Non-pigmented ciliary epithelial cell (primary cell): ENCODE measurements around the gene ZKSCAN5.
"Not testable (repeated sequence)": the region's sequence is repeated elsewhere in the genome, so short reads cannot be mapped to it uniquely, and the experiment has no call there.

Experiments
- DNase-seq: peaks from one replicate; pipeline ENCODE4 v3.0.0-alpha.2; 2010; ENCODE audit warnings: low read depth

The ZKSCAN5 gene

GRCh38 chr7:99497766-99498545 is 6.5 kb upstream of the ZKSCAN5 start:
- DNase-seq, result no peak

DNA sequence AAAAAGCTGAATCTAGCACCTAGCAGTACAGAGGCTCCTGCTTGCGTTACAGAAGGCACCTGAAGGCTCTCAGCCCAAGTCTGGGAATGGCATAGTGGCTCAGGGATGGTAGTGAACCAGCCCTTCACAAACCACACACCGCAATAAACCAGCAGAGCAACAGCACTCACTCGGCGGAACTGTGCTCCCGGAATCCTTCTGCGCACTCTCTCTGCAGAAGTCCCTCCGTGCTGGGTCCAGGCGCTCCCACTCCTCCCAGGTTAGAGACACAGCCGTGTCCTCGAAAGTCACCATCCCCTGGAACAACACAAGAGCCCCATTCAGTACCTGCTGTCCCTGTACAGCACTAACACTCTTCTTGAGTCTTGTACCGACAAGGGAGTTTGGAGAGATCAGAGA is 5.9 kb upstream of the ZKSCAN5 start:
- DNase-seq, result no peak

DNA sequence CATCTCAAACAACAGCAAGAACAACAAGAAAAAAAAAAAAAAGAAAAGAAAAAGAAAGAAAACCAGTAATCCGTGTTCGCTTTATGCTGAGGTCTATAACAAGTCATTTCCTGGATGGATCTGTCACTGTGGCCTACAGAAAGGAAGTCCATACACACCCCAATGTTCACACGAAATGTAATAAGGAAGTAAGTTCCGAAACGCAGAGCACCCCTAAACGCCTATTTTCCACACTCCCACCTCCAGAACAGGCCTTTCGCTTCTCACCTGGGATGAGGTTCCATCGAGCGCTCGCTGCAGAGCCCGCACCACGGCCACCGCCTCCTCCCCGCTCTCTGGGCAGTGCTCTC is 5.1 kb upstream of the ZKSCAN5 start:
- no peak for DNase-seq

- DNase-seq, result peak; percentile 50
Observed at GRCh38 chr7:99499721-99500636, 4.5 kb upstream of the ZKSCAN5 start, which contains the start of gene ZNF394. Gene ZNF394, minus strand, starts transcription at chr7:99500281. Its CDS starts 188 bp downstream, at chr7:99500093.

- DNase-seq, result no peak
Observed at GRCh38 chr7:99500637-99501009, 3.8 kb upstream of the ZKSCAN5 start.

- DNase-seq, result not testable (repeated sequence)
Observed at GRCh38 chr7:99501236-99501635, 3.2 kb upstream of the ZKSCAN5 start.

DNA sequence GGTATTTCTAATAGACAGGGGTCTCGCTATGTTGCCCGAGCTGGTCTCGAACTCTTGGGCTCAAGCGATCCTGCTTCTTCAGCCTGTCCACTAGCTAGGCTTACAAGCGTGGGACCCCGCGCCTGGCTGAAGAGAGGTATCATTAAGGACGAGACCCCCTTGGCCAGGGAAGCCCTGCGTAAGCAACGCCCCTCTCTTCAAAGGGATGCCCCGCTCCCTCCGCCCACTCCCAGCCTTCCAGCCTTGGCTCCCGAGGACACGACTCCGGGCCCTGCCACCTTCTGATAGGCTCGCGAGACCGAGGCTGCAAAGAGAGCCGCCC is 220 bp upstream of the ZKSCAN5 start:
- no peak for DNase-seq

- DNase-seq, result no peak
Observed at GRCh38 chr7:99505324-99505662, 831 bp downstream of the ZKSCAN5 start.

GRCh38 chr7:99514050-99514449 is 9.6 kb downstream of the ZKSCAN5 start:
- DNase-seq, result no peak

DNA sequence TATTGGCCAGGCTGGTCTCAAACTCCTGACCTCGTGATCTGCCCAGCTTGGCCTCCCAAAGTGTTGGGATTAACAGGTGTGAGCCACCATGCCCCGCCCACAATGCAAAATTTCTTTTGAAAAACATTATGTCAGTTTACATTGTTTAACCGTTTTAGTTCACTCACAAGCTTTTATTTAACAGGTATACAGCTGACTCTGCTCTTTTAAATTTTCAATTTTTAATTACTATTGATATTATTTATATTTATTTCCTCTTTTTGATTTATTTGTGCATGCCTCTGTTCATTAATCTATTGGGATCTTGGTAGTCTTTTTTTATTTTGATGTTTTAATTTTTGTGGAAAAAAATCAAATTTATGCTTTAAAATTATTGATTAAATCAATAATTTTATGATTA is 16.9 kb downstream of the ZKSCAN5 start:
- no peak for DNase-seq

GRCh38 chr7:99525713-99526440 is 21.4 kb downstream of the ZKSCAN5 start:
- no peak for DNase-seq

- no peak for DNase-seq
Observed at GRCh38 chr7:99531354-99531765, 26.9 kb downstream of the ZKSCAN5 start.

DNA sequence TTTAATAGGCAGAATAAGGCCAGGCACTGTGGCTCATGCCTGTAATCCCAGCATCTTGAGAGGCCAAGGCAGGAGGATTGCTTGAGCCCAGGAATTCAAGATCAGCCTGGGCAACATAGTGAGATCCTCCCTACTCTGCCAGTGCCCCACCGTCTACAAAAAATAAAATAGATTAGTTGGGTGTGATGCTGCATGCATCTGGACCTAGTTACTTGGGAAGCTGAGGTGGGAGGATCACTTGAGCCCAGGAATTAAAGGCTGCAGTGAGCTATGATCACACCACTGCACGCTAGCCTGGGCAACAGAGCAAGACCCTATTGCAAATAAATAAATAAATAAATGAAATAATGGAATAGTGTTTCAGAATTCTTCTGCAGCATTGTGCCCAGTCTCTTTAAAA is 31.2 kb downstream of the ZKSCAN5 start:
- DNase-seq, result no peak

- no peak for DNase-seq
Observed at GRCh38 chr7:99539213-99539811, 34.9 kb downstream of the ZKSCAN5 start.

- no peak for DNase-seq
Observed at GRCh38 chr7:99540542-99540941, 36.1 kb downstream of the ZKSCAN5 start.

- no peak for DNase-seq
Observed at GRCh38 chr7:99541212-99541611, 36.8 kb downstream of the ZKSCAN5 start.

- DNase-seq, result no peak
Observed at GRCh38 chr7:99543081-99543671, 38.7 kb downstream of the ZKSCAN5 start.

DNA sequence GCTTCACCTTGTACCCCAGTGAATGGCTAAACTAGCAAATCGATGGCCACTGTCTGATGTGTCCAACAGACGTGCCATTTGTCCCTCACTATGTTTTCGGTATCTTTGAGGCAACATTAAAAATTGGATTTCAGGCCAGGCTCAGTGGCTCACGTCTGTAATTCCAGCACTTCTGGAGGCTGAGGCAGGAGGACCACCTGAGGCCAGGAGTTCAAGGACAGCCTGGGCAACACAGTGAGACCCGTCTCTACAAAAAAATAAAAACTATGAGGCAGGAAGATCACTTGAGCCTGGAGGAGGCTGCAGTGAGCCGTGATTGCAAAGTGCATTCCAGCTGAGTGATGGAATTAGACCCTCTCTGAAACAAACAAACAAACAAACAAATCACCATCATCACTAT is 39.5 kb downstream of the ZKSCAN5 start:
- DNase-seq, result no peak

- not testable (repeated sequence) for DNase-seq
Observed at GRCh38 chr7:99545308-99545707, 40.8 kb downstream of the ZKSCAN5 start.

- DNase-seq, result not testable (repeated sequence)
Observed at GRCh38 chr7:99549545-99549944, 45.1 kb downstream of the ZKSCAN5 start.

- DNase-seq, result no peak
Observed at GRCh38 chr7:99551334-99551733, 46.9 kb downstream of the ZKSCAN5 start.
